Activated T-helper 17 cell treated with anti-CD3 and anti-CD28 coated beads, Interleukin-2, amount 50 U/mL, for 72 hours (primary cell): ENCODE measurements around the gene OR2M4. TPM values are rescaled to one million over a fixed set of nuclear protein-coding genes. Genes with fewer than 3 reads are reported as not detected.
"Not testable (repeated sequence)": the region's sequence is repeated elsewhere in the genome, so short reads cannot be mapped to it uniquely, and the experiment has no call there.

ENCODE experiments used
- ATAC-seq: fragments of 150-1000 bp; cut with Tn5 transposase; replicated peaks from 2 replicates; pipeline ENCODE4 v1.10.0; 2021; ENCODE audit warnings: mild to moderate bottlenecking, moderate library complexity
- H3K27ac Mint-ChIP-seq: one replicate; pipeline ENCODE4 v1.8.0; 2022; ENCODE audit warnings: mixed read lengths
- H3K27me3 Mint-ChIP-seq: one replicate; pipeline ENCODE4 v1.8.0; 2022; ENCODE audit warnings: mixed read lengths
- H3K36me3 Mint-ChIP-seq: one replicate; pipeline ENCODE4 v1.8.0; 2022; ENCODE audit warnings: low read depth, mild to moderate bottlenecking, mixed read lengths
- H3K4me1 Mint-ChIP-seq: one replicate; pipeline ENCODE4 v1.8.0; 2022; ENCODE audit warnings: mixed read lengths
- H3K4me3 Mint-ChIP-seq: one replicate; pipeline ENCODE4 v1.8.0; 2022; ENCODE audit warnings: mild to moderate bottlenecking, mixed read lengths
- H3K9me3 Mint-ChIP-seq: one replicate; pipeline ENCODE4 v1.8.0; 2022; ENCODE audit warnings: mixed read lengths
- total RNA-seq, 2 donors: library from RNA; stranded (reverse); gene quantifications; one replicate each; pipeline ENCODE4 v1.2.3, GENCODE V29; 2022

Gene OR2M4
- total RNA-seq, result not detected

GRCh38 chr1:248231117-248231516, at the start of gene OR2M4:
Gene OR2M4, plus strand, starts transcription at chr1:248231417. Its CDS starts 7,512 bp downstream, at chr1:248238929.
- Mint-ChIP-seq H3K27me3 (peaks cover 1% of the 10 kb centered on the region), H3K27ac (no peak within 1 kb of the TSS), H3K36me3 (no peaks in the 10 kb centered on the region), H3K4me1 (no peaks in the 10 kb centered on the region), H3K4me3 (no peak within 1 kb of the TSS), H3K9me3 (no peaks in the 10 kb centered on the region)
- ATAC-seq, result no peak

GRCh38 chr1:248183996-248184395, 47.2 kb upstream of the OR2M4 start:
- Mint-ChIP-seq H3K9me3 (peaks cover 3% of the 10 kb centered on the region), H3K27ac (no peak overlapping the region), H3K27me3 (peaks cover 10% of the 10 kb centered on the region), H3K4me3 (no peak overlapping the region), H3K36me3 (no peaks in the 10 kb centered on the region), H3K4me1 (no peaks in the 10 kb centered on the region)
- ATAC-seq, result no peak

- Mint-ChIP-seq H3K4me3 (no peak overlapping the region), H3K36me3 (no peaks in the 10 kb centered on the region), H3K9me3 (peaks cover 3% of the 10 kb centered on the region), H3K4me1 (no peaks in the 10 kb centered on the region), H3K27ac (no peak overlapping the region), H3K27me3 (peaks cover 11% of the 10 kb centered on the region)
- no peak for ATAC-seq
Observed at GRCh38 chr1:248187363-248187762, 43.9 kb upstream of the OR2M4 start.

GRCh38 chr1:248189026-248189425, 42.2 kb upstream of the OR2M4 start:
- H3K36me3 Mint-ChIP-seq, result no peaks in the 10 kb centered on the region
- no peaks in the 10 kb centered on the region for H3K4me1 Mint-ChIP-seq
- H3K27me3 Mint-ChIP-seq, result peaks cover 10% of the 10 kb centered on the region
- peaks cover 3% of the 10 kb centered on the region for H3K9me3 Mint-ChIP-seq
- no peak overlapping the region for H3K4me3 Mint-ChIP-seq
- no peak overlapping the region for H3K27ac Mint-ChIP-seq
- ATAC-seq, result no peak

- peaks cover 4% of the 10 kb centered on the region for H3K27me3 Mint-ChIP-seq
- no peaks in the 10 kb centered on the region for H3K36me3 Mint-ChIP-seq
- peaks cover 3% of the 10 kb centered on the region for H3K9me3 Mint-ChIP-seq
- no peak for ATAC-seq
- no peaks in the 10 kb centered on the region for H3K4me1 Mint-ChIP-seq
- no peak overlapping the region for H3K4me3 Mint-ChIP-seq
- no peak overlapping the region for H3K27ac Mint-ChIP-seq
Observed at GRCh38 chr1:248194117-248194516, 37.1 kb upstream of the OR2M4 start.

- H3K27ac Mint-ChIP-seq, result no peak within 1 kb of the TSS
- H3K4me1 Mint-ChIP-seq, result no peaks in the 10 kb centered on the region
- H3K9me3 Mint-ChIP-seq, result no peaks in the 10 kb centered on the region
- no peak within 1 kb of the TSS for H3K4me3 Mint-ChIP-seq
- H3K36me3 Mint-ChIP-seq, result no peaks in the 10 kb centered on the region
- no peaks in the 10 kb centered on the region for H3K27me3 Mint-ChIP-seq
- no peak for ATAC-seq
Observed at GRCh38 chr1:248196965-248197364, 34.3 kb upstream of the OR2M4 start, which contains the start of gene OR2M3. Gene OR2M3, plus strand, starts transcription at chr1:248197265. Its CDS starts 5,803 bp downstream, at chr1:248203068.

- H3K27ac Mint-ChIP-seq, result no peak overlapping the region
- H3K4me3 Mint-ChIP-seq, result no peak overlapping the region
- H3K9me3 Mint-ChIP-seq, result peaks cover 7% of the 10 kb centered on the region
- no peaks in the 10 kb centered on the region for H3K4me1 Mint-ChIP-seq
- H3K36me3 Mint-ChIP-seq, result no peaks in the 10 kb centered on the region
- no peak for ATAC-seq
- no peaks in the 10 kb centered on the region for H3K27me3 Mint-ChIP-seq
Observed at GRCh38 chr1:248215880-248216279, 15.3 kb upstream of the OR2M4 start.

GRCh38 chr1:248225537-248225936, 5.7 kb upstream of the OR2M4 start:
- ATAC-seq, result no peak
- Mint-ChIP-seq H3K9me3 (peaks cover 3% of the 10 kb centered on the region), H3K4me3 (no peak overlapping the region), H3K36me3 (no peaks in the 10 kb centered on the region), H3K4me1 (no peaks in the 10 kb centered on the region), H3K27me3 (peaks cover 3% of the 10 kb centered on the region), H3K27ac (no peak overlapping the region)

GRCh38 chr1:248229360-248229908, 1.8 kb upstream of the OR2M4 start:
- H3K9me3 Mint-ChIP-seq, result peaks cover 3% of the 10 kb centered on the region
- no peaks in the 10 kb centered on the region for H3K36me3 Mint-ChIP-seq
- H3K4me1 Mint-ChIP-seq, result no peaks in the 10 kb centered on the region
- peaks cover 3% of the 10 kb centered on the region for H3K27me3 Mint-ChIP-seq
- no peak overlapping the region for H3K4me3 Mint-ChIP-seq
- ATAC-seq, result no peak
- no peak overlapping the region for H3K27ac Mint-ChIP-seq

- Mint-ChIP-seq H3K27ac (no peak overlapping the region), H3K27me3 (peaks cover 12% of the 10 kb centered on the region), H3K36me3 (no peaks in the 10 kb centered on the region), H3K9me3 (no peaks in the 10 kb centered on the region), H3K4me1 (no peaks in the 10 kb centered on the region), H3K4me3 (no peak overlapping the region)
- ATAC-seq, result no peak
Observed at GRCh38 chr1:248239478-248239877, 8.3 kb downstream of the OR2M4 start.

- H3K9me3 Mint-ChIP-seq, result no peaks in the 10 kb centered on the region
- H3K27ac Mint-ChIP-seq, result no peak overlapping the region
- peak overlapping the region; percentile 36 for H3K4me3 Mint-ChIP-seq
- ATAC-seq, result peak; percentile 21
- H3K4me1 Mint-ChIP-seq, result peaks cover 5% of the 10 kb centered on the region
- H3K27me3 Mint-ChIP-seq, result peaks cover 18% of the 10 kb centered on the region
- H3K36me3 Mint-ChIP-seq, result no peaks in the 10 kb centered on the region
Observed at GRCh38 chr1:248243204-248243603, 12.0 kb downstream of the OR2M4 start.

GRCh38 chr1:248259309-248259708, 28.1 kb downstream of the OR2M4 start:
- H3K36me3 Mint-ChIP-seq, H3K4me1 Mint-ChIP-seq, H3K27ac Mint-ChIP-seq, H3K9me3 Mint-ChIP-seq, H3K4me3 Mint-ChIP-seq, ATAC-seq, H3K27me3 Mint-ChIP-seq: not testable (repeated sequence)

GRCh38 chr1:248268178-248268577, 37.0 kb downstream of the OR2M4 start:
- Mint-ChIP-seq H3K27ac (no peak overlapping the region), H3K4me1 (no peaks in the 10 kb centered on the region), H3K9me3 (no peaks in the 10 kb centered on the region), H3K4me3 (no peak overlapping the region), H3K36me3 (no peaks in the 10 kb centered on the region), H3K27me3 (no peaks in the 10 kb centered on the region)
- no peak for ATAC-seq

GRCh38 chr1:248273225-248273624, 42.0 kb downstream of the OR2M4 start:
- not testable (repeated sequence) for H3K27me3 Mint-ChIP-seq, H3K36me3 Mint-ChIP-seq, H3K4me3 Mint-ChIP-seq, H3K4me1 Mint-ChIP-seq, H3K9me3 Mint-ChIP-seq, H3K27ac Mint-ChIP-seq, ATAC-seq

GRCh38 chr1:248277876-248278275, 46.7 kb downstream of the OR2M4 start, which contains the start of gene OR2T33:
Gene OR2T33, minus strand, starts transcription at chr1:248277976. Its CDS starts 4,162 bp downstream, at chr1:248273814.
- H3K27ac Mint-ChIP-seq, result no peak within 1 kb of the TSS
- ATAC-seq, result no peak
- no peaks in the 10 kb centered on the region for H3K36me3 Mint-ChIP-seq
- no peaks in the 10 kb centered on the region for H3K4me1 Mint-ChIP-seq
- H3K4me3 Mint-ChIP-seq, result no peak within 1 kb of the TSS
- H3K9me3 Mint-ChIP-seq, result no peaks in the 10 kb centered on the region
- no peaks in the 10 kb centered on the region for H3K27me3 Mint-ChIP-seq

GRCh38 chr1:248288391-248288790, 57.2 kb downstream of the OR2M4 start:
- peaks cover 7% of the 10 kb centered on the region for H3K27me3 Mint-ChIP-seq
- H3K9me3 Mint-ChIP-seq, result no peaks in the 10 kb centered on the region
- H3K27ac Mint-ChIP-seq, result no peak overlapping the region
- ATAC-seq, result no peak
- no peaks in the 10 kb centered on the region for H3K4me1 Mint-ChIP-seq
- no peaks in the 10 kb centered on the region for H3K36me3 Mint-ChIP-seq
- H3K4me3 Mint-ChIP-seq, result no peak overlapping the region
